Germinal center (tissue), 1 donor: Measurements from ENCODE around the gene PKM.

Experiments
- DNase-seq: peaks from one replicate; pipeline ENCODE4 v3.0.0; 2012; ENCODE audit warnings: mixed read lengths, low spot score

PKM gene

DNA sequence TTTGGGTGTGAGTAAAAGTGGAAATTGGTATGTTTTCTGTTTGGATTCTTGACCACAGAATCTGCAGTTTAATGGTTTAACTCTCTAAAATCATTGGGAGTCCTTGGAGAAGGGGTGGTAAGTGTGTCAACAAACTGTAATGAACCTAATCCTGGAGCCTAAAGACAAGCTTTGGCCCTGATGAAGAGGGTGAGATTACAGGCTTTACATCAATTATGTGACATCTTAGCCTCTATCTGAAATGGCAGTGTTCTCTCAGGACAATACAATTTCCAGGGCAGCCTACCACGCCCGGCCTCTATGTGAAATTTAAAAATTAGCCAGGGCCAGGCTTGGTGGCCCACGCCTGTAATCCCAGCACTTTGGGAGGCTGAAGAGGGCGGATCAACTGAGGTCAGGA is 4.3 kb upstream of the PKM start:
- DNase-seq: no peak

DNA sequence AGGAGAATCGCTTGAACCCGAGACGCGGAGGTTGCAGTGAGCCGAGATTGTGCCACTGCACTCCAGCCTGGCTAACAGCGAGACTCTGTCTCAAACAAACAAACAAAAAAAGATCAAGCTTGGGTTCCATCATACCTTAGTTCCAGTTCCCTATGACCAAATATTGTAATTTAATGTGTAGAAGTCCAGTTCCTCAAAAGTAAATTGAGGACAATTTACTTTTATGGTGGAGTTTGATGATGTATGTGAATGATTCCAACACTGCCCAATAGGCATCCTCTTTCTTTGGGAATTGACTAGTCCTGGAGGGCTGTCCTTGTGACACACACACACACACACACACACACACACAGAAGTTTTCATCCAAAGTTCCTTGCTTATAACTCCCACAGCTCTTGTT is 2.8 kb upstream of the PKM start:
- DNase-seq: no peak

DNA sequence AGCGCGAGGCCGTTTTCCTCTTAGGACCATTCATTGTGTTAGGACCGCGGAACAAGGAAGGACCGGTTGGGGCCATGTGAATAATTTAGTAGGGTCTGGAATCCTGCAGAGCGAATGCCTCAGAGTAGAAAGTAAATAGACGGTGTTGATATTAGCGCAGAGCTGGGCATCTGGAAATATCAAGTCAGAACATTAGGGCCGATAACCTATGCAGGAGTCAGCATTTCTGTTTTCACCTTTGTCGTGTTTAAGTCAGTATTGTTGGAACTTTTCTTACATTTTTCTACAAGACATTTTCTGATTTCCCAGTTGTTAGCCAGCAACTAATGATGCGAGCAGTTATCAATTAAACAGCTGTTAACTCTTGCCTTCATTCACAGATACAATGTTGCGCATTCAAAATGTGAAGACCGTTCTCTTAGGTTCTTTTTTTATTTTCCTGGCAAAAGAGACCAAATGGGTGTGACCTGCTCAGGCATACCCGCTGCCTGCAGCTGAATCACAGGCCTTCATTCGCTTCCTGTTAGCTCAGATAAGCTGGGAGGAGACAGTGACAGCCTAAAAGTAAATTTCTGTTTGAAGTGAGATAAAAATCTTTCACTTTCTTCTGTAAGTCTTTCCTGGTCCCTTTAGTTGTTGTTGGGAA is 966 bp upstream of the PKM start:
- DNase-seq: peak; percentile 32

DNA sequence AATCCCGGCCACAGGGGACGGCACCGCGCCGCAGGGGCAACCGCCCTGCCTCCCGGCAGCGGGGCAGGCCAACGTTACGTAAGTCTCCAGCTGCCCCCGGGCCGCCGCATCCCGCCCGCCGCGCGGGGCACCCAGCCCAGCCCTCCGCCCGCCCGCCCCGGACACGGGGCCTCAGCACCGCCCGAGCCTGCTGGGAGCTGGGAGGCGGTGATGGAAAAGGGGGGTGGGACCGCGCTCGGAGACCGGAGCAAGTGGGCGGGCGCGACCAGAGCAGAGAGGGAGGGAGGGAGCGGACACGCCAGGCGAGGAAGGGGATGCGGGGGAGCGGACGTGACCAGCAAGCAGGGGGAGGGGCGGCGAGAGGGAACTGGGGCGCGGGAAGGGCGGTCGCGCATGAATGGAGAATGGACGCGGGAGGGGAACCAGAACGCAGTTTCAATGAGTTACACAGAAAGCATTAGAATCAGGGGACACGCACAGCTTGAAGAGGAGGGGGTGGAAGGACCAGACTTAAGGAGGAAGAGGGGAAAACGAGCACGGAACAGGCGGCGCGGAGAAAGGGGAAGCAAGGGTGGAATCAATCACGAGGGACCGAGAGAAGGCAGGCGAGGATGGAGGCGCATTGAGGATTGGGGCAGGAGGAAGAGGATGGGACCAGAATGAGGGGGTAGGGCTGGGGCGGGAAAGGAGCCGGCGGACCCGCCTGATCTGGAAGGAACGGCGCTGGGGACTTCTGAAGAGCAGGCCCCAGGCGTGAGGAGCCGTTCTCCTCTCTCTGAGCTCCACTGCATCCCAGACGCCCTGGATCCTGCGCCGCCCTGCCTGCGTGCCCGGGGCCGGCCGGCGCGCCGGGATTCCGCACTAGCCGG is 559 bp downstream of the PKM start:
- DNase-seq: peak; percentile 61

DNA sequence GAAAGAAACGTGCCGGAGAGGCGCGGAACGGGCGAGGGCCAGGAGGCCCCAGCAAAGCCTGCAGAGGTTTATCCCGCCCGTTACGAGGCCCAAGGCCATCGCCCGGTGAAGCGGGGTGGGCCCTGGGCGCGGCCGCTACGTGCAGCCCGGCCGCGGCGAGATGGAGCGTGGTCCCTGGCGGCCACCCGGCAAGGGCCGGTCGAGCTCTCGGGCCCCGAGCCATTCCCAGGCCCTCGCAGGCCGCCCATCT is 1.1 kb downstream of the PKM start:
- no peak for DNase-seq

DNA sequence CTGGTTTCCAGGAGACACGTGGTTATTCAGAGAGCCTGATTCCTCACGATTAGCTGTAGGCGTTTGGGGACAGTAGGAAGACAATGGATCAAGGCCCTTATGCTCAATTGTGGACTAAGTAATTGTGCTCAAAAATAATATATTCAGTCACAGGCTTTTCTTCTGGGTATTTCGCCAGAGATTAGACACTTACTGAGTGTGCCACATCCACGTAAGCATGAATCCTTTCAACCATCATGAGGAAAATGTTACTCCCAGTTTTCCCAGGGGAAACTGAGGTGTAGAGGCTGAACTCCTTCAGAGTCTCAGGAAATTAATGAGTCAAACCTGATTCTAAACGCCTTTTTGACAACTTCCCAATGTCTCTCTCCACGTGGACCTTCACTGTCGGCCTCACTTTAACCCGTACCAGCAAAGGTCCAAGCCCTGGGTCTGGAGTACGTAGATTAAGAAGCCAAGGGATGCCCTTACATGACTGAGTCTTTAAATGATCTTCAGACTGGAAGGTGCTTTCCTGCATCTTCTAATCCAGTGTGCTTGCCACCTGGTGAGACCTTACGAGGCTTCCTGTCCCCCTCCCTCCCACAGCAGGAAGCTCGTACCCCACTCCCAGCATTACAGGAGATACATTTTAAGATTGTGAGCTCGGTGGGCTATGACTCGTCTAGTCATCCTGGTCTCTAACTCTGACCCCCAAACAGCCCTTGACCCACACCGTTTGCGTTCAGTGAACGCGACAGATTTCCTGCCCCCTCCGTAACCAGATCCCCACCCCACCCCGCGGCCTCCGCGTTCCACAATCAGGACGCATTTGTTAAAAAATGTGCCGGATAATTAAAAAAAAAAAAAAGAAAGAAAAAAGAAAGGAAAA is 1.7 kb downstream of the PKM start:
- DNase-seq: peak; percentile 42

DNA sequence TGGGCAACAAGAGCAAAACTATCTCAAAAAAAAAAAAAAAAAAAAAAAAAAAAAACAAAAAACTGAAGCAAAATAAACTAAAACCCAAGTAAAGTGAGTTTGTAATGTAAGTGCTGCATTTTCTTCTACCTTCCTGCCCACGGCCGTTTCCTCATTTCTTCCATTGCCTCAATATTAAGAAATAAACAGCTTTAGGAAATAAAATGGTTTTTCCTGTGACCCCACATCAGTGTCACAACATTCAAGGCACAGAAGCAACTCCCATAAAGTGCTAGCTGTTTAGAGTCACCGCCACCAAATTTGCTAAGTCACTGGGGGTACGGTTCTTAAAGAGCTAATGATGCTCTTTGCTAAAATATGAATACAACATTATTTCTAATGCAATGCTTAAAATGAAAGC is 3.3 kb downstream of the PKM start:
- no peak for DNase-seq

DNA sequence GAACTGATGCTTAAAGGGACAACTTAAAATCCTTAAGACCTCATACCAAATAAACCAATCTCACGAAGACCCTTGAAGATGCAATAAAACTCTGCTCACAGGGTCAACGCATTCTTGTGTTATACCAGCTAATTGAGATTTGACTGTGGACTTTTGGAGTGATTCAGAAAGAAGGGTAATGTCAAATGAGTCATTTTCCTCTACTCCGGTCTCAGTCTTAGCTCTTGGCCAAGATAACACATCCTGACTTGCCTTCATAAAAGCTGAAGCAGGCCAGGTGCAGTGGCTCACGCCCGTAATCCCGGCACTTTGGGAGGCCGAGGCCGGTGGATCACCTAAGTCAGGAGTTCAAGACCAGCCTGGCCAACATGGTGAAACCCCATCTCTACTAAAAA is 3.8 kb downstream of the PKM start:
- no peak for DNase-seq

DNA sequence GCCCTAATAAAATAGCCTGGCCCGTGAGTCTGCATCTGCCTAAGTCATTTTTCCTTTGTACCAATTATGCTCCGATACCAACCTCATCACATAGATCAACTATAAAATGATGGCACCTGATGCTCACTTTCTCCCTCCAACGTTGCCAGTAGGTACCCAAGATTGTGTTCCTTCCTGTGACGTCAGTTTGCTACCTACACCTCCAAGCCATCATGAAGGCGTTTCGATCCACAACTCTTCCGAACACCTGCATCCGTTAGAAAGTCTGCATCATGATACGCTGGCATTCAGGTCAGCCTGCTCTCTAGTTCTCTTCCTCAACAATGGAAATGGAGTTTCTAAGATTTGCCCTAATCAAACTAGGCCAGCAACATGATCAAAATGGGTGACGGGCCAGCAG is 7.7 kb downstream of the PKM start:
- no peak for DNase-seq

DNA sequence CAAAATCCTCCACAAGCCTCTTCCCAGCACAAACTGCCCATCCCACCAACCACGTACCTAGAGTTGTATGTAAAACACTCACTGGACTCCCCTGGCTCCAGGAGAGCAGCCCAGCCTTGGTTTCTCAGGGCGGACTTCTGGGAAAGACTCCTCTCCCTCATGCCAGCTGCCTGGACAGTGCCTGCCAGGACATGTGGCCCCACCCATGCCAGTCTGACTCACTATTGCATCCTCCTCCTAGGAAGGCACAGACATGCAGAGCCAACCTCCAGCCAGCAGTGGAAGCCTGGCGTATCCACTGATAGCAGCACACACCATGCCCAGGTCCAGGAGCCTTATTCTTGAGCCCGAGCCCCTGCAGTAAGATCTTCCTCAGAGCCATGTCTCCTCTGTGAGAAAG is 8.6 kb downstream of the PKM start:
- DNase-seq: no peak

DNA sequence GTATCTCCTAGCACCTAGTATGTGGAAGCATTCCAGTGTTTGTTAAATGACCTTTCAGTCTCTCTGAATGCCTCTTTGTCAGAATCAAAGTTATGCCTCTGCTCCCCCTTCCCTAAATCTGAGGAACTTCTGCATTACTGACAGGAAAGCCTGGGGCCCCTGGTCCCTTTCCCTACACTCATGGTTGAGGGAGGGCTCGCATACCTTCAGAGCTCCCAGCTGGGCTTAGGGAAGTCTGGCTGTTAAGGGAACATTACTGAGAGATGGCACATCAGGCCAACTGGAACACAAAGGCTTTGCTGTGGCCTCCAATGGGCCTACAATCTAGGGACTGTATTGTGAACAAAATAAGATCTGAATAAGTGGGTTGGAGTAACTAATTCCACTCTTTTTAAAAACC is 10.3 kb downstream of the PKM start:
- no peak for DNase-seq

DNA sequence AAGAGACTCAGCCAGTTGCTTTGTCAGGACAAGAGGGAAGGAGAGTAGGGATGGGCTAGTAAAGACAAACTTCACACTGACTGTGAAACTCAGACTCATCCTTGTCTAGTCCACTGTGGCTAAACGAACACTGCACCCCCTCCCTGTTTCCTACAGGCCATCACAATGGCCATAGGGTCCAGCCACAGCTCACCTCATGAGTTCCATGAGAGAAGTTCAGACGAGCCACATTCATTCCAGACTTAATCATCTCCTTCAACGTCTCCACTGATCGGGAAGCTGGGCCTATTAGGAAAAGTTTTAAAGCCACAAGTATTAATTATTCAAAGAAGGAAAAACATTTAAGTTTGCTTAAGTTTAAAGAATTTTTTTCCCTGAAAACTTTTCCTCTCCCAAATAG is 13.8 kb downstream of the PKM start:
- no peak for DNase-seq

DNA sequence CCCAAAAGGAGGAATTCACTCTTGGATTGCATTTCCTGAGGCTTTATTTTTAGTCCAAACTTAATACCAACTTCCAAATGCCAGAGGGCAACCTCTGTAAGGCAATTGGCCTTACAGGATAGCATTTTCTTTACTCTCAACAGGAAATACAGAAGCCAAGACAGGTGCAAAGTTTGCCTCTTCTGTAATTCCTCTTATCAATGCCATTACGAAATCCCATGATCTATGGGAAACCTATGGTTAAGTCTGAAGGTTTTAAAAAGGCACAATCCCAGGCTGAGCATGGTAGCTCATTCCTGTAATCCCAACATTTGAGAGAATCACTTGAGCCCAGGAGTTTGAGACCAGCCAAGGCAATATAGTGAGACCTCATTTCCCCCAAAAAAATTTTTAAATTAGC is 14.9 kb downstream of the PKM start:
- no peak for DNase-seq

DNA sequence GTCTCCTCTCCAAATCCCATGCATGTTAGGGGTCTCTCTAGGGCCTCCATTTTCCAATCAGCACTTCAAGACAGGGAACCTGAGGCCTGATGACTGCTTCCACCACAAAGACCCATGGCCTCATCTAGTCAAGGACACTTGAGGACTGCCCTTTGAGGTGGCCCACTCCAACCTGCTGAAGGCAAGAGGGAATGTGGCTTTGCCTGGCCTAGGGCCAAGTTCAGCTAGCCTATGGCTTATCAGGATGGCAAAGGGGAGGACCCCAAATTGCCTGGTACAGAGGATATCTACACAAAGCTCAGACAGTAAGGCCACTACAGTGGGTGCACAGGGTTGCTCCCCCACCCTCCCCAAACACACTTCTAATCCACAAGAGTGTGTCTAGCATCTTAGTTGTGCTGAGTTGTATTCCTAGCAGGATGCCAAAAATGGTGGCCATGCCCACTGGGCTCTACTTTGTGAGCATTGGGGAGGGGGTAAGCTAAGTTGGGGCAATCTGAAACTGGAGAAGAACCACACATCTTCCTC is 23.4 kb downstream of the PKM start:
- no peak for DNase-seq

DNA sequence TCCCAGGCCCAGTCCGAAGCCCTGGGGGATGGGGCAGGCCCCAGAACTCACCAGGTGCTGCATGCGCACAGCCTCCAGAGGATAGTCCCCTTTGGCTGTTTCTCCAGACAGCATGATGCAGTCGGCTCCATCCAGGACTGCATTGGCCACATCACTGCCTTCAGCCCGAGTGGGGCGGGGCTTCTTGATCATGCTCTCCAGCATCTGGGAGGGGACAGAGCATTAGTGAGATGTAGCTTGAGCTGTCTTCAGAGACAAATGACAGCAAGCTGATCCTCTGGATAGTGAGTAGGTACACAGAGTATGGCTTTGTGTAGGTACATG is 24.4 kb downstream of the PKM start:
- DNase-seq: no peak

DNA sequence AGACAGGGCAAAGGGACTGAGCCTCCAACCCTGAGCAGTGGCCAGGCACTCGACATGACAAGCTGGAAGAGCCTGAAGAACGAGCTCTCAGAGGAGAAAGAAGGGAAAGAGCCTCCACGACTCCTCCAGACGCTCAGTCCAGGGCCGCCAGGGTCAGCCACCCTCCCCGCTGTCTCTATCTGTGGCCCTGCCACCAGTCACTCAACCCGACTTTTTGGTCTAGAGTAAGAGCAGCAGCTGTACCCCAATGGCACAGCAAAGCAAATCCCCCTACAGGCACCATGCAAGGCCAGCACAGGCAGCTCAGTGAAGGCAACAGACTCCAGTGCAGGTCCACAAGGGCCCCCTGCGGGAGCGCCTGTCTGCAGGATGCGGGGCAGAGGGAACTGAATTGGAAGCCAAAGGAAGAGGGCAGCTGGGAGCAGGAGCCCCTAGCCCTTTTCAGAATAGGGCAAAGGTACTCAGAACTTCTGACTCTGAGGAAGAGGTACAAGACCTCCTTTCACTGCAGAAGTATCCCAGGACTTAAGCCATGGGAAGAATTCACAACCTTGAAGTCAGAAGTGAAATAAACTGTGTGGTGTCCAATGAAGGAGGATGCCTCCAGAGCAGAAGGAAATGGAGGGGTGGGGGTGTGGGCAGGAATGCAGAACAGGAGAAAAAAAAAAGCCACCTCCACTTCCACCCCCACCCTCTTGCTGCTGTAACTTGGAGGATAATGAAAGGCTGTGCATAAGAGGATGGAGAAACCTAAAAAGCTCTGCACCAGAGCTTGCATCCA is 24.9 kb downstream of the PKM start:
- DNase-seq: no peak

DNA sequence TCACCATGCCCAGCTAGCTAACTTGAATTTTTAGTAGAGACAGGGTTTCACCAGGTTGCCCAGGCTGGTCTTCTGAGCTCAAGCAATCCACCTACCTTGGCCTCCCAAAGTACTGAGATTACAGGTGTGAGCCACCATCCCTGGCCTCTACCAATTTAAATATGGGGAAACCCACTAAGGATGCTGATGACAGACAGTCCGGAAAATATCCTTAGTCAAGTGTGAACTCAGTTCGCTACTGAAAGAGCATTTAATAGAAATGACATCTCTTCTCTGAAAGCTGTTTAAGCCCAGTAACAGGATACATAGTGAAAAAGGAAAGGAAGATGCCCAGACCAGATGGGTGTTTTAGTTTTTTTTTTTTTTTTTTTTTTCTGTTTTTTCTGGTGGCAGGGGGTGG is 25.7 kb downstream of the PKM start:
- no peak for DNase-seq

DNA sequence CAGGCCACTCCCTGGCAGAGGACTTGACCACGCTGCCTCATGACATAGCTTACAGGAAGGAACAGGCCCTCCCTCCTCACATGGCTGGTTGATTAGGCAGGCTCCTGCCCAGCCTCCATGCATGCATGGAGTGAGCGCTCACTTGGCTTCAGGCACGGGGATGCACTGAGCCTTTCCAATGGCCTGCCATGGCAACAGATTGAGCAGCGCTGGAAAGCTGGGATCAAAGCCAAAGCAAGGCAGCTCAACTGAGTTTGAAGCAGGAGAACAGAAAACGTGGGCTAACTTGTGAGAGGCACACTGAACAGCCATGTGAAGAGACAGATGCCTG is 27.5 kb downstream of the PKM start:
- no peak for DNase-seq

DNA sequence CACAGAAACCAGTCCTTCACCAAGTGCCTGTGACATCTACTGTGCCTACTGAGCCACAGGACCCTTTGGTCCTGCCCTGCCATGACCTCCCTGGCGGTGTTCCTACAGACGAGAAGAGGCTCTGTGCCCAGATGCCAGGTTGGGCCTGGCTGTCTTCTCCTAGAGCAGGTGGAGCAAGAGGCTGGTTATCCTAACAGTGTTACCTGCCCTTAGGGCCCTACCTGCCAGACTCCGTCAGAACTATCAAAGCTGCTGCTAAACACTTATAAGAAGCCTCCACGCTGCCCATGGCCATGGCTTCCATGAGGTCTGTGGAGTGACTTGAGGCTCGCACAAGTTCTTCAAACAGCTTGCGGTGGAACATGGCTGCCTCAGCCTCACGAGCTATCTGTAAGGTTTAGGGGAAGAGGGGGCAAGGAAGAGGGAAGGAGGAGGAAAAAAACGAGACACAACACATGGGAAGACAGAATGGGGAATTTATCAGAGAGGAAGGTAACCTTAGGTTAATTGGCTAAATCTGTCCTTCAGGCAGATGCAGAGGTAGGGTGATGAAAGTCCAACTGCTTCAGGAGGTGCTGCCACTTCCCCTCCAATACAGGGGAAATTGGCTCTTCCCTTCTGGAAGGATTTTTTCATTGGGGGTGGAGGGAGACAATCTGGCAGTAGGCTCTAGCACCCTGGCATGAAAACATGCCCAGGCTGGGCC is 28.0 kb downstream of the PKM start:
- no peak for DNase-seq

DNA sequence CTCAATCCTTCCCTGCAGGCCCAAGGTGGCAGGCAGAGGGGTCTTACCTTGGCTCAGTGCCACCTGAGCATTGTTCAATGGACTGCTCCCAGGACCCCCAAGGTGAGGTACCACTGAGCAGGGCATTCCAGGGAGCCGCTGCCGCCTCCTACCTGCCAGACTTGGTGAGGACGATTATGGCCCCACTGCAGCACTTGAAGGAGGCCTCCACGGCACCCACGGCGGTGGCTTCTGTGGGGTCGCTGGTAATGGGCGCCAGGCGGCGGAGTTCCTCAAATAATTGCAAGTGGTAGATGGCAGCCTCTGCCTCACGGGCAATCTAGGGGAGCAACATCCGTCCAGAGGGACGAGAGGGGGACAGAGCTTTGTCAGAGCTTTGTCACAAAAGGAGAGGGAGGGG is 28.7 kb downstream of the PKM start:
- no peak for DNase-seq

DNA sequence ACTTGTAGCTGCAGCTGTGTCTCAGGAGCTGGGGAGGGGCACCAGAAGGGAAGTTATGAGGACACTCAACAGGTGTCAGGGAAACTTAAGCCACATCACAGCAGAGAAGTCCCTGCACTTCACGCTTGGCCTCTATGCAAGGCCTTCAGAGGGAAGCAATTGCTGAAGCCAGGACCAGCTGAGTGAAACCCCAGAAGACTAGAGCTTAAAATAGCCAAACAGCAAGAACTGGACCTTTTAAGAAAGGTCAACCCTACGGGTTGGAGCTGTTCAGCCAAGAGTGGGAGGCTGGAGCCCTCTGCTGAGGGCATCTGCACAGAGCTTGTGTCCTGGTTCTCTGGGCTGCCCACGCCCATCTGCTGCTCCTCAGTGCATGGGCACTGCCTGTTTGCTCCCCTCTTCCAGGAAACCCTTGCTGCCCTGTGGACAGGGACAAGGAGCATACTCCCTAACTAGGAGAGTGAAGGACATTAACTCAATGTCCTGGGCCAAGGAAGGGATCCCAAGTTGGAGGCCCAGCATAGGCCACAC is 29.5 kb downstream of the PKM start:
- no peak for DNase-seq
